GF-D8 (cell line): ENCODE results near the gene STAT6.
A peak's percentile ranks its signal among the peaks of the same experiment; 100 is the strongest.
"Not testable (repeated sequence)": the region's sequence is repeated elsewhere in the genome, so short reads cannot be mapped to it uniquely, and the experiment has no call there.

Source experiments
- DNase-seq: peaks from one replicate; lab custom pipeline; 2025; lab: John Stamatoyannopoulos, UW

STAT6 gene

GRCh38 chr12:57087691-57088353 lies 23.3 kb downstream of the STAT6 start:
- DNase-seq = peak; percentile 66

- peak; percentile 43 for DNase-seq
Measured at GRCh38 chr12:57087010-57087690, 24.0 kb downstream of the STAT6 start.

GRCh38 chr12:57086493-57087009 lies 24.6 kb downstream of the STAT6 start:
- DNase-seq = peak; percentile 25

- DNase-seq = peak; percentile 59
Measured at GRCh38 chr12:57085999-57086492, 25.1 kb downstream of the STAT6 start.

GRCh38 chr12:57080855-57081254 lies 30.3 kb downstream of the STAT6 start:
- DNase-seq = no peak

GRCh38 chr12:57079821-57080220 lies 31.3 kb downstream of the STAT6 start:
- DNase-seq = no peak

GRCh38 chr12:57078519-57079404 lies 32.4 kb downstream of the STAT6 start, which contains the start of gene NEMP1:
NEMP1 (minus strand) TSS chr12:57078791; CDS start chr12:57078745, 46 bp downstream.
- peak; percentile 100 for DNase-seq

- not testable (repeated sequence) for DNase-seq
Measured at GRCh38 chr12:57073566-57074450, 37.4 kb downstream of the STAT6 start.

GRCh38 chr12:57072661-57073060 lies 38.5 kb downstream of the STAT6 start:
- DNase-seq = no peak

GRCh38 chr12:57069523-57069922 lies 41.6 kb downstream of the STAT6 start:
- peak; percentile 85 for DNase-seq

GRCh38 chr12:57066245-57066644 lies 44.9 kb downstream of the STAT6 start:
- no peak for DNase-seq

- no peak for DNase-seq
Measured at GRCh38 chr12:57063991-57064685, 47.0 kb downstream of the STAT6 start.

GRCh38 chr12:57058454-57058853 lies 52.7 kb downstream of the STAT6 start:
- DNase-seq = no peak

GRCh38 chr12:57057067-57057751 lies 54.0 kb downstream of the STAT6 start:
- no peak for DNase-seq

GRCh38 chr12:57055824-57056223 lies 55.3 kb downstream of the STAT6 start:
- no peak for DNase-seq

- not testable (repeated sequence) for DNase-seq
Measured at GRCh38 chr12:57053901-57054300, 57.3 kb downstream of the STAT6 start.

GRCh38 chr12:57053146-57053545 lies 58.0 kb downstream of the STAT6 start:
- not testable (repeated sequence) for DNase-seq

- DNase-seq = no peak
Measured at GRCh38 chr12:57051011-57051410, 60.2 kb downstream of the STAT6 start.

- no peak for DNase-seq
Measured at GRCh38 chr12:57049890-57050289, 61.3 kb downstream of the STAT6 start, which contains the start of gene MYO1A. MYO1A (minus strand) TSS chr12:57050129; CDS start chr12:57048323, 1,806 bp downstream.

- DNase-seq = no peak
Measured at GRCh38 chr12:57049119-57049446, 62.1 kb downstream of the STAT6 start.
